Activated CD4-positive, alpha-beta T cell treated with anti-CD3 and anti-CD28 coated beads for 48 hours (primary cell): ENCODE data around the gene PPP3CA.
"Not testable (repeated sequence)": the region's sequence is repeated elsewhere in the genome, so short reads cannot be mapped to it uniquely, and the experiment has no call there.

Experiments
- DNase-seq: peaks from one replicate; pipeline ENCODE4 v3.0.0-alpha.2; 2020

Gene PPP3CA

DNA sequence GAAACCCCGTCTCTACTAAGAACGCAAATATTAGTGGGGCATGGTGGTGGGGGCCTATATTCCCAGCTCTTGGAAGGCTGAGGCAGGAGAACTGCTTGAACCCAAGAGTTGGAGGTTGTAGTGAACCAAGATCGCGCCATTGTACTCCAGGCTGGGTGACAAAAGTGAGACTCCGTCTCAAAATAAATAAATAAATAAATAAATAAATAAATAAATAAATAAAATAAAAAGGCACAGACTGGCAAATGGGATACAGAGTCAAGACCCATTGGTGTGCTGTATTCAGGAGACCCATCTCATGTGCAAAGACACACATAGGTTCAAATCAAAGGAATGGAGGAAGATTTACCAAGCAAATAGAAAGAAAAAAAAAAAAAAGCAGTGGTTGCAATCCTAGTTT, 216.3 kb downstream of the PPP3CA start:
- not testable (repeated sequence) for DNase-seq

GRCh38 chr4:101128898-101129297, 218.4 kb downstream of the PPP3CA start:
- DNase-seq, result not testable (repeated sequence)

GRCh38 chr4:101128473-101128872, 218.9 kb downstream of the PPP3CA start:
- DNase-seq, result no peak

DNA sequence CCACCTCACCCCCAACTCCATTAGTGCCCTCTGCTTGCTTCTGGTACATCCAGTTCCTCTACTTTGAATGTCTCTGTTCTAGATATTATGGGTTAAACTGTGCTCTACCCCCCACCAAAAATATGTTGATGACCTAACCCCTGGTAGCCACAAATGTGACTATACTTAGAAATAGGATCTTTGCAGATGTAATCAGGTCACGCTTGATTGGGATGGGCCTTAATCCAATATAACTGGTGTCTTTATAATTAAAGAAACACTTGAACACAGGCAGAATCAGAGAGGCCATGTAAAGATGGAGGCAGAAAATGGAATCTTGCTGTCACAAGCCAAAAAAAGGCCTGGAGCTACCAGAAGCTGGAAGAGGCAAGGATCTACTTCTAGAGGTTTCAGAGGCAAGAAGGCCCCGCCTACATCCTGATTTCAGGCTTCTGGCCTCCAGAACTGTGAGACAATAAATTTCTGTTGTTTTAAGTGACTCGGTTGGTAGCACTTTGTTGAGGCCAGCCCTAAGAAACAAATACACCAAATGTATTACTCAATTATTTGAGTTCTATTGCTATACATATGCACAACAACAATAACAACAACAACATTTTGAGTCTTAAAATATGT, 220.0 kb downstream of the PPP3CA start:
- DNase-seq, result no peak

DNA sequence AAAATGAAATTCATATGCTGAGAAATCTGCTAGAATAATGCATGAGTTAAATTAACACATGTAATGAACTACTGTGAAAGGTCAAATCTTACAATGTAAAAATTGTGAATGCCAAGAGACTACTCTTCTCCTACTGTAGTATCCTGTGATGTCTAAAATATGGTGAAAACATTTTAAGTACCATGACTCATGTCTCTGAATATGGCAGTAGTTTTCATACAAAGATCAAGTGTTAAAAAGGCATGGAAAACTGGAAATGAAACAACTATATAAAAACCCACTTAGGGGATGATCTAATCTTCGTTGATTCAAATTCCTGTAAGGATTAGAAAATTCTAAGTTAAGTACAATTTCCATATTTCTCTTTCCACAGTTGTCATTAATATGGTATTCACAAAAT, 221.3 kb downstream of the PPP3CA start:
- DNase-seq, result no peak

DNA sequence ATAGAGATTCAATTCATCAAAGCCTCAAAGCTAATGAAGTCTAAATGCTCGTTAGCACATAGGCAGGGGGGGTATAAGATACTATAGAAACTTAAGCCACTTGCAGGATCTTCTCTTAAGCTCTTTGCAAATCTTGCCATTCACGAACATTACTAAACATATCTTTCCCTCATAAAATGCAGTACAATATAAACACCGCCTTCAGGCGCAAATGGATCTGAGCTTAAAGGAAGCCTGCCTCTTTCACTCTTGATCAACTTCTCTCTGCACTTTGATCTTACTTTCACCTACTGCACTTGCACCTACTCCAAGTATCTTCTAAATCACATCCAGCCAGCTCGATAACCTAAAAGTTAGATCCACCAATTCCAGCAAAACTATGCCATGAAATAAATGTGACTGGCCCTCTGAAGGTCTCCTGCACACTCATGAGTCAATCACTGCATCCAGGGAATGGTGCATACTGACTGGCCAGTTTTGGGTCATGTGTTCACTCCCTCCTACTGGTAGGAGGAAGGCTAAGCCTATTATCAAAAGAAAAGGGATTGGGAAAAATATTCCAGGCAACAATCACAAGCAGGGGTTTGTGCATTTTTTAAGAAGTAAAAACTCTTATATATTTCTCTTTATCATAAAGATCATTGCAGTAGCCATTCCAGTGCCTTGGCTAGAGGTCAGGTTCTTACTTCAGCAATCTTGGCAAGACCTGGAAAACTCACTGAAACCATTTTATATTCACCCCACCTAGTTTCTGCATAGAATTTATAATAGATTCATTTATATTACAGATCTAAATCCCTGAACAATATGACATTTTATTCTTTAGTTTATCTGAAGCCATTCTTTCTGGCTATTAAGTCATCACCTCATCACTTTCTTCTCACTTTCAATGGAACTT, 222.0 kb downstream of the PPP3CA start:
- DNase-seq, result no peak

DNA sequence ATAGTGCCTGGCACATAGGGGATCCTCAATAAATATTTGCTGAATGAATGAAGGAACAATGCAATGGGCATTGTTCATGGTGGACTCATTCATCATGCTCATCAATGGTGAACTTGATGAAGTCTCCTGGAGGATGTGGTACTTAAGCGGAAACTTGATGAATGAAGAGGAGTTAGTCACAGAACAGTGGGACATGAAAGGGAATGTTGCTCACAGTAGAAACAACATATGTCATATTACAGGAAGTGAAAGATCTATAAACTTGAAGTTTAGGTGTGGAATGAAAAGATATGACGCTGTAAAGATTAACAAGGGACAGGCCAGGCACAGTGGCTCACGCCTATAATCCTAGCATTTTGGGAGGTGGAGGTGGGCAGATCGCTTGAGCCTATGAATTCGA, 224.1 kb downstream of the PPP3CA start:
- no peak for DNase-seq

DNA sequence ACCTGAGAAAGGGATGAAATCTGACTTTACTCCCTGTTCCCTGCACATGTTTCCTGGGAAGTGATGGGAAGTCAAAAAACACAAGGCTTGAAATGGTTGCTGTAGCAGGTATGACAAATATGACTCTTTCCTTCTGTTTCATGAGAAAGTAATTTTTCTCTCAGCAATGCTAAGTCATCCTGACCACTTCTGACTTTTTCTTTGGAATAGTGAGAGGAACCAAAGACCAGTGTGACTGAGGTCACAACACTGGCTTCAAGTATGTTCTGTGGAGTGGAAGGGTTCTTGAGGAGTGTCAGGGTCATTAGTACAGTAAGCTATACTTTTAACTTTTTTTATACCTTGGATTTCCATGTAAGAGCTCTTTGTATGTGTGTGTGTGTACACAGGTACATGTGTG, 225.3 kb downstream of the PPP3CA start:
- no peak for DNase-seq

- DNase-seq, result no peak
These were observed 228.2 kb downstream of the PPP3CA start for GRCh38 chr4:101119141-101119540.

- no peak for DNase-seq
These were observed 228.7 kb downstream of the PPP3CA start for GRCh38 chr4:101118617-101119016.

- no peak for DNase-seq
These were observed 231.4 kb downstream of the PPP3CA start for GRCh38 chr4:101115887-101116286.

GRCh38 chr4:101114936-101115372, 232.4 kb downstream of the PPP3CA start:
- DNase-seq, result no peak

DNA sequence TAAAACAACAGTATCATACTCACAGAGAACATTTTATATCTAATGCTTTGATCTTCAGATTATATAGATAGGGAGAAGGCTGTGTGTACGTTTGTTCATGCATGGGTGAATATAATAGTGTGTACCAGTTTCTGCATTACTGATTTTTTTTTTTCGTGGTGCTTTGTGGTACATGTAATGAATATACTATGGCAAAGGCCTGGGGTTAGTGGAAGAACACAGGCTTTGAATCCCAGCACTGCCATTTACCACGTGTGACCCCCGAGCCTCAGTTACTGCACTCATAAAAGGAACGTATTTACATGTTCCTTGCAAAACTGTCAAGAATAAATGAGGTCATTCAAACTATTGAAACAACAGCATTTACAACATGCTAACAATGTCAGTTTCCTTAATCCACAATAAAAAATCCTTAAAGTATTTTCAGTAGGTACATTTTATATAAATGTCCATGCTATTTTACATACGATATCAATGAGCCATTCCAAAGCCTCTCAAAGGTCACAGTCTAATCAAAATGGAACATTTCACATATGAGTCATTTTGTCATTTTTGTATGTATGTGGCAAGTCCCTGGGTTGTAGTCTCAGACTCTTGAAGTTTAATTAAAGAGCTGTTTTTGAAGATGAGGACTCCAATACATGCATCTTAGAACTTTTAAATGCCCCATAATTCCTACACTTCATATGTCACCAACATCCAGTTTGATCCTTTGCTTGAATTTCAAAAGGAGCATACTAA, 242.8 kb downstream of the PPP3CA start:
- DNase-seq, result no peak

- no peak for DNase-seq
These were observed 243.8 kb downstream of the PPP3CA start for GRCh38 chr4:101103381-101104142.

- no peak for DNase-seq
These were observed 245.1 kb downstream of the PPP3CA start for GRCh38 chr4:101102114-101102742.

- no peak for DNase-seq
These were observed 246.3 kb downstream of the PPP3CA start for GRCh38 chr4:101101072-101101471.

- no peak for DNase-seq
These were observed 248.5 kb downstream of the PPP3CA start for GRCh38 chr4:101098666-101099400.

DNA sequence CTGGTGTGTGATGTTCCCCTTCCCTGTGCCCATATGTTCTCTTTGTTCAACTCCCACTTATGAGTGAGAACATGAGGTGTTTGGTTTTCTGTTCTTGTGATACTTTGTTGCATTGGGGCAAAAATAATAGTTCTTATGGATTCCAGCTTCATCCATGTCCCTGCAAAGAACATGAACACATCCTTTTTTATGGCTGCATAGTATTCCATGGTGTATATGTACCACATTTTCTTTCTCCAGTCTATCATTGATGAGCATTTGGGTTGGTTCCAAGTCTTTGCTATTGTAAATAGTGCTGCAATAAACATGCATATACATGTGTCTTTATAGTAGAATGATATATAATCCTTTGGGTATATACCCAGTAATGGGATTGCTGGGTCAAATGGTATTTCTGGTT, 254.7 kb downstream of the PPP3CA start:
- not testable (repeated sequence) for DNase-seq

DNA sequence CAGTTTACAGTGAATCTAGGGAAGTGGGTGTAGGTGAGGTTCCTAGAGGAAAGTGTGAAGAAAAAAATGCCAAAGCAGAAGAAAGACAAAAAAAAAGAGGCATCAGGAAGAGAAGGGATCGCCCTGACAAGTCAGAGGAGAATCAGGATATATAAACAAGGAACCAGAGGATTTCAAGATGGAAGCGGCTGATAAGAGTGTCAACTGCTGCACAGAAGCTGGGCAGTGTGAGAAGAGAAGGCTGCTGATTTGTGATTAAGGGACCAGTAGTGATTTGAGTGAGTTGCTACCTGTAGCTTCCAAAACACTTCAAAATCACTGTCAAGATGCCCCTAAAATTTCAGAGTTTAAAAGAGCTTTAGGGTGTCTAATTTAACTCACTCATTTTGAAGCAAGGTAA, 258.2 kb downstream of the PPP3CA start:
- DNase-seq, result no peak

- no peak for DNase-seq
These were observed 260.3 kb downstream of the PPP3CA start for GRCh38 chr4:101086801-101087586.

DNA sequence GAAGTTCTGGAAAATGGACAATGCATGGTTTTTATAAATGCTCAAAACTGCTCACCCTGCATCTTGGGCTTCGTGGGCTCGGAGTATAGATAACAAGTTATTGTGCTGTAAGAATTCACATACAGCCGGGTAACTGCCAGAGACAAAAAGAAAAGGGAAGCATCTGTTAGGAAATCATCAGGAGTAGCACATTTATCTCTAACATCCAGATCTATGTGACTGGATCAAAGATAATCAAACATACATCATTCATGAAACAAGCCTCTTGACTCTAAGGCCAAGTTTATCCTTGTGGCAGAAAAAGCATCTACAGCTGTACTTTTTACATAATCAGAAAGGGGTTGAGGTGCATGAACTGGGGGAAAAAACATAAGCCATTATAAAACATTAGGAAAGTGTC, 264.2 kb downstream of the PPP3CA start:
- no peak for DNase-seq
